ENCODE data around the gene HLF.

The HLF gene

GRCh38 chr17:55275894-55276804 lies 11.4 kb downstream of the HLF start:
- DNase-seq = no peak

- DNase-seq = no peak
Observed at GRCh38 chr17:55278173-55278961, 13.6 kb downstream of the HLF start.

GRCh38 chr17:55279203-55279602 lies 14.4 kb downstream of the HLF start:
- no peak for DNase-seq

GRCh38 chr17:55279788-55280187 lies 15.0 kb downstream of the HLF start:
- no peak for DNase-seq

GRCh38 chr17:55280212-55280611 lies 15.5 kb downstream of the HLF start:
- DNase-seq = no peak

GRCh38 chr17:55281649-55282378 lies 17.1 kb downstream of the HLF start:
- no peak for DNase-seq

- no peak for DNase-seq
Observed at GRCh38 chr17:55282379-55282702, 17.6 kb downstream of the HLF start.

GRCh38 chr17:55282741-55283140 lies 18.0 kb downstream of the HLF start:
- no peak for DNase-seq

GRCh38 chr17:55283256-55283965 lies 18.7 kb downstream of the HLF start:
- DNase-seq = no peak

- no peak for DNase-seq
Observed at GRCh38 chr17:55284001-55284884, 19.5 kb downstream of the HLF start.

GRCh38 chr17:55284944-55285339 lies 20.2 kb downstream of the HLF start:
- no peak for DNase-seq

- DNase-seq = peak; percentile 52
Observed at GRCh38 chr17:55285340-55286301, 20.9 kb downstream of the HLF start.

- no peak for DNase-seq
Observed at GRCh38 chr17:55286681-55287589, 22.2 kb downstream of the HLF start.

- DNase-seq = no peak
Observed at GRCh38 chr17:55288356-55289105, 23.8 kb downstream of the HLF start.

GRCh38 chr17:55289106-55289446 lies 24.3 kb downstream of the HLF start:
- no peak for DNase-seq

- DNase-seq = no peak
Observed at GRCh38 chr17:55289978-55290377, 25.2 kb downstream of the HLF start.

GRCh38 chr17:55290492-55291113 lies 25.8 kb downstream of the HLF start:
- no peak for DNase-seq

- no peak for DNase-seq
Observed at GRCh38 chr17:55291114-55291507, 26.4 kb downstream of the HLF start.
